ENCODE data around the gene TMEM121B.

DNA sequence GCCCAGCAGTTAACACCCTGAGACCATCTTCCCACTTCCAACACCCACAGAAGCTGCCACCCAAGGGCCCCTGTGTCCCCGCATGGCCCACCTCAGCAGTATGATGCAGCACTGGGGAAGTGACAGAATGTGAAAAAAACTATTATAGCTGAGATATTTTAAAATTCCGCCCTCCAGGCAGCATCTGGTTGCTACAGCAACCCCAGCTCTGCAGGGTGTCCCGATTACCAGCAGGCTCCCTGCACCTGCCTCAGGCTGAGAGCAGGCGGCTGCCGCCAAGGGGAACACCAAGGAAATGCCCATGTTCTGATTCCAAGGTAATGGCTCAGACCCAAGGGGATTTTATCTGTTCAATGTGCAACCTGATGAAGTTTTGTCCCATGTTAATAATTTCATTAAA lies 10.5 kb upstream of the TMEM121B start:
- TF ChIP-seq, protein P1, sequence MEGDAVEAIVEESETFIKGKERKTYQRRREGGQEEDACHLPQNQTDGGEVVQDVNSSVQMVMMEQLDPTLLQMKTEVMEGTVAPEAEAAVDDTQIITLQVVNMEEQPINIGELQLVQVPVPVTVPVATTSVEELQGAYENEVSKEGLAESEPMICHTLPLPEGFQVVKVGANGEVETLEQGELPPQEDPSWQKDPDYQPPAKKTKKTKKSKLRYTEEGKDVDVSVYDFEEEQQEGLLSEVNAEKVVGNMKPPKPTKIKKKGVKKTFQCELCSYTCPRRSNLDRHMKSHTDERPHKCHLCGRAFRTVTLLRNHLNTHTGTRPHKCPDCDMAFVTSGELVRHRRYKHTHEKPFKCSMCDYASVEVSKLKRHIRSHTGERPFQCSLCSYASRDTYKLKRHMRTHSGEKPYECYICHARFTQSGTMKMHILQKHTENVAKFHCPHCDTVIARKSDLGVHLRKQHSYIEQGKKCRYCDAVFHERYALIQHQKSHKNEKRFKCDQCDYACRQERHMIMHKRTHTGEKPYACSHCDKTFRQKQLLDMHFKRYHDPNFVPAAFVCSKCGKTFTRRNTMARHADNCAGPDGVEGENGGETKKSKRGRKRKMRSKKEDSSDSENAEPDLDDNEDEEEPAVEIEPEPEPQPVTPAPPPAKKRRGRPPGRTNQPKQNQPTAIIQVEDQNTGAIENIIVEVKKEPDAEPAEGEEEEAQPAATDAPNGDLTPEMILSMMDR (conservative IDR thresholded peaks at IDR 0.05; ENCODE audit: low read length): no peak
- no peak for TF ChIP-seq EZH2phosphoT487 (IDR thresholded peaks at IDR 0.05; ENCODE audit: borderline replicate concordance)
